Activated T-helper 1 cell treated with Interleukin-2 at 50 U/mL for 16 hours (primary cell): ENCODE measurements around the gene RAB6A.
"Not testable (repeated sequence)": the region's sequence is repeated elsewhere in the genome, so short reads cannot be mapped to it uniquely, and the experiment has no call there.

Source experiments
- DNase-seq: peaks from one replicate; pipeline ENCODE4 v3.0.0-alpha.2; 2020; ENCODE audit warnings: low read depth

RAB6A gene

GRCh38 chr11:73762732-73763131 is 1.9 kb upstream of the RAB6A start:
- no peak for DNase-seq

GRCh38 chr11:73761403-73761945 is 600 bp upstream of the RAB6A start:
- DNase-seq, result no peak

GRCh38 chr11:73760135-73760678 is 667 bp downstream of the RAB6A start:
- peak; percentile 1 for DNase-seq

DNA sequence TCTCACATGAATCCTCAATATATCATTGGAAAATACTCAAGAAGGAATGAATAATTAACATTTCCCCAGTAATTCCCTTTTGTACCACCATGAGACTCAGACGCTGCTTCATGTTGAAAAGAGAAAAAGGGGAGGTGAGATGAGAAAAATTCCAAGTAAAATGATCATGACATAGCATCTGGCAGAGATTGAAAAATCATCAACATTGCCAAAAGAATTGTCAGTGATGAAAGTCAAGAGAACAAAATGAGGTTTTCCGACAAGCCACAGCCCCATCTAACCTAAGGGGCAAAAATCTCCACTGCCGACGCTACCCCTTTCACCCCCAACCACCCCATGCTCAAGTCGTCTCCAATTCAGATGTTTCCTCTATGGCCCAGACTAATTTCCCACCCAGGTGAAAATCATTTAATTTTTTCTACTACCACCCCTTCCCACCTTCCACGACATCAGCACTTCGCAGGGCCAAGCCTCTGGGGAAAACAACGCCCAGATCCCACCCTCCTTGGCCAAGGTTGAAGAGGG is 1.2 kb downstream of the RAB6A start:
- no peak for DNase-seq

DNA sequence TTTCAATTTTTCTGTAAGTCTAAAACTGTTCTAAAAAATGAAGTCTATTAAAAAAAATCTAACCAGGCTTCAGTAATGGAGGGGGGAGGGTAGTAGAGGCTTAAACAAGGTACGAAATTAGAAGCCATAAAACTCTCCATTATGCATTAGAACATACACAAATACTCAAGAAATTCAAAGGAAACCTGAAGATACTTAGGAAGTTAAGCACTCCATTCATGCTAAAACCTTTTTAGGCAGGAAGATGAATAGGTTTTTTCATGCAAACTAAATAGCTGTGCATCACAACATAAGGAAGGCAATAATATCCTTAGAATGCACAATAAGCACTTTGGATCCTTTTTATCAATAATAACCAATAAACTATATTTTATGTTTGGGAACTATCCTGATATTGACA is 2.4 kb downstream of the RAB6A start:
- DNase-seq, result no peak

DNA sequence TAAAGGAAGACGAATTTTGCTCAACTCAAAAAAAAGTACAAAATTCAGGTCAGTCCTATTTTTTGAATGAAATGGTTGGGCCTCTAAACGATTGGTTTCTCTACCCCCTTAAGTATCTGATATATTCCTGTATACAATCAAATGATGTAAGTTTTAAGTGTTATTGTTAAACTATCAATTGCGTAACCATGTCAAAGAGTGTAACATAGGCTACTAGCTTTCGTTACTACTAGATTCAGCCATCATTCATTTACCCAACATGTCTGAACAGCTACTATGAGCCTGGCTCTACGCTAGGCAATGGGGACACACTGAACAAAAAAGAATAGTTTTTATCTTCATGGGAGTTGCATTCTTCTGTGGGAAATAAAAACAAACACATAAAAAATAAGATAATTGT is 3.3 kb downstream of the RAB6A start:
- no peak for DNase-seq

GRCh38 chr11:73755670-73756069 is 5.2 kb downstream of the RAB6A start:
- DNase-seq, result no peak

DNA sequence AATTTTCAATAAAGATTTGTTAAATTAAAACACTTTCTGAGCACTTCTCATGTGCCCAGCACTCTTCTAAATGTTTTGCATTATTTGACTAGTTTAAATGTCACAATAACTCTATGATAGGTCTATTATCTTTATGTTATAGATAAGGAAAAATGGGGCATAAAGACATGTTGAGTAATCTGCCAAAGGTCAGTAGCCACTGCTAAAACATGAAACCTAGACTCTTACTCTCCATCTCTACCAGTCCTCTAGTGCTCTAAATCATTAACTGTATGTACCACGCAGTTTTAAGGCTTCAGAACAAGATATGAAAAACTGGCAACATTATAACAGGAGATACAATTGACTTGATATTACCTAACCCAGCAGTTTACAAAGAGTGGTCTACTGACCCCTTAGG is 6.9 kb downstream of the RAB6A start:
- DNase-seq, result no peak

- no peak for DNase-seq
Observed at GRCh38 chr11:73752903-73753302, 8.0 kb downstream of the RAB6A start.

- DNase-seq, result no peak
Observed at GRCh38 chr11:73752216-73752867, 8.5 kb downstream of the RAB6A start.

- not testable (repeated sequence) for DNase-seq
Observed at GRCh38 chr11:73750862-73751261, 10.0 kb downstream of the RAB6A start.

DNA sequence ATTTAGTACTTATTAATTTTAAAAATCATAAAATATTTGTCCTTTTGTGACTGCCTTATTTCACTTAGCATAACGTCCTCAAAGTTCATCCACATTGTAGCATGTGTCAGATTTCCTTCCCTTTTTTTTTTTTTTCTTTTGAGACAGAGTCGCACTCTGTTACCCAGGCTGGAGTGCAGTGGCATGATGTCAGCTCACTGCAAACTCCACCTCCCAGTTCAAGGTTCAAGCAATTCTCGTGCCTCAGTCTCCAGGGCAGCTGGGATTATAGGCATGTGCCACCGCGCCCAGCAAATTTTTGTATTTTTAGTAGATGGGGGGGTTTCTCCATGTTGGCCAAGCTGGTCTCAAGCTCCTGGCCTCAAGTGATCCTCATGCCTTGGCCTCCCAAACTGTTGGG is 10.6 kb downstream of the RAB6A start:
- no peak for DNase-seq

- DNase-seq, result no peak
Observed at GRCh38 chr11:73749118-73749517, 11.8 kb downstream of the RAB6A start.

DNA sequence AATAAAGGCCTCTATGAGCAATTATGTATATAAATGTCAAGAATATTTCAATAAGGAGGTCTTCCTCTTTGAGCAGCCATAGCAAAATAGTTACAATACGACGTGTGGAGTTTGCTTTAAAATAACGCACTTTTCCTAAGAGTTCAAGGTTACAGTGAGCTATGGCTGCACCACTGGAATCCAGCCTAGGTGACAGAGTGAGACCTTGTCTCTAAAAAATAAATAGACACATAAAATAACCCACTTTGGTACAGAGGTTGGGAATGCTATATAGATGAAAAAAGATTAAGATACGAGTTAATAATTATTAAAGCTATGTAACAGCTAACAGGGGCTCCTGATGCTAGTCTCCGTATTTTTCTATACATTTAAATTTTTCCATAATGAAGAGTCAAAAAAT is 12.6 kb downstream of the RAB6A start:
- no peak for DNase-seq

DNA sequence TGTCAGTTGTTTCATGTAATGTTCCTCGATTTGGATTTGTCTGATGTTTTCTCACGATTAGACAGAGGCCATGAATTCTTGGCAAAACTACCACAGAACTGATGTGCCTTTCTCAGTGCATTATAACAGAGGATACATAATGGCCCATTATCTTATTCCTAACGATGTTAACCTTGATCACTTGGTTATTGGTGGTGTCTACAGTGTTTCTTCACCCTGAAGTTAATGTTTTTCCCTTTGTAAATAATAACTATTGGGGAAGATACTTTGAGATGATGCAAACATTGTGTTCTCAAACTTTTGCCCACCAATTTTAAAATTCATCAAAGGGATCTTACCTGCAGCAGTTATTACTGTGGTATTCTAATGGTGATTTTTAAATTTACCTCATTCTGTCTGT is 13.1 kb downstream of the RAB6A start:
- no peak for DNase-seq

DNA sequence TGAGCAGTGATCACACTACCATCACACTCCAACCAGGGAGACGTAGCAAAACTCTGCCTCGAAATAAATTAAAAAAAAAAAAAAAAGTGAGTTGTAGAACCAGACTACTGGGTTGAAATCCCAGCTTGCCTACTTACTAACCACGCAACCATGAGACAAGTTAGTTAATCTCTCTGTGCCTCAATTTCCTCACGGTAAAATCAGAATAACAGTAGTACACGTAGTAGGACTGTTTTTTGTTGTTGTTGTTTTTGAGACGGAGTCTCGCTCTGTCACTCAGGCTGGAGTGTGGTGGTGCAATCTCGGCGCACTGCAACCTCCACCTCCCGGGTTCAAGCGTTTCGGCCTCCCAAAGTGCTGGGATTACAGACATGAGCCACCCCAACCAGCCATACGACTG is 14.2 kb downstream of the RAB6A start:
- DNase-seq, result no peak

- no peak for DNase-seq
Observed at GRCh38 chr11:73743045-73743444, 17.8 kb downstream of the RAB6A start.

DNA sequence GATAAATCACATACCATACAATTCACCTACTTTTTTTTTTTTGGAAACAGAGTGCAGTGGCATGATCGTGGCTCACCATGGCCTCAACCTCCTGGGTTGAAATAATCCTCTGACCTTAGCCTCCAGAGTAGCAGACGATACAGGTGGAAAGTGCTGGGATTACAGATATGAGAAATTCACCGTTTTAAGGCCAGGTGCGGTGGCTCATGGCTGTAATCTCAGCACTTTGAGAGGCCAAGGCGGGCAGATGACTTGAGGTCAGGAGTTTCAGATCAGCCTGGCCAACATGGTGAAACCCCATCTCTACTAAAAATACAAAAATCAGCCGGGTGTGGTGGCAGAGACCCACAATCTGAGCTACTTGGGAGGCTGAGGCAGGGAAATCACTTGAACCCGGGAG is 24.9 kb downstream of the RAB6A start:
- not testable (repeated sequence) for DNase-seq

DNA sequence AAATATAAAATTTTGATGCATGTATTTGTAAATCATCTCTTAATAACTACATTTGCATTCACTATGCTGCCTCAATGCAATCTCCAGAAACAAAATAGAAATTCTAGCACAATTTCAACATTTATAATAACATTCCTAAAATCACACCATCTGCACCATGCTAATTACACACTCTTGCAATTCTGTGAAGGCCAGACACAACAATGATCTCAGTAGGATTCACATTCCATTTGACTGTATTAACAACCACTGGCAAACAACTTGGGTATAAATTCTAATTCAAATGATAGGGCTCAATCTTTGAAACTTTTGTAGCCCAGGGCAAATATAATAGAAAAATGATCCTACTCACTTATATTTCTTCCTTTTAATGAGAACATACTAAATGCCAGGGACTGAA is 25.9 kb downstream of the RAB6A start:
- DNase-seq, result no peak

- DNase-seq, result not testable (repeated sequence)
Observed at GRCh38 chr11:73734011-73734410, 26.9 kb downstream of the RAB6A start.

DNA sequence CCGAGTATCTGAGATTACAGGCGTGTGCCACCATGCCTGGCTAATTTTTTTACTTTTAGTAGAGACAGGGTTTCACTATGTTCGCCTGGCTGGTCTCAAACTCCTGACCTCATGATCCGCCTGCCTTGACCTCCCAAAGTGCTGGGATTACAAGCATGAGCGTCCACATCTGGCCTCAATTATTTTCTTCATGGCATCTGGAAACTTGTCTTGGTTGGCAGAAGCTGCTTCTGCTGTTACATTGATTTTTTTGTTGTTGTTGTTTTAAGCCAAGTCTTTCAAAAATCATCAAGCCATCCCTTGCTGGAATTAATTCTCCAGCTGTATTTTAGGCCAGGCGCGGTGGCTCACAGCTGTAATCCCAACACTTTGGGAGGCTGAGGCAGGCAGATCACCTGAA is 27.9 kb downstream of the RAB6A start:
- DNase-seq, result not testable (repeated sequence)

- DNase-seq, result no peak
Observed at GRCh38 chr11:73729594-73730206, 31.2 kb downstream of the RAB6A start.

GRCh38 chr11:73728000-73728399 is 32.9 kb downstream of the RAB6A start:
- DNase-seq, result no peak
